Liver (tissue), 3 donors: ENCODE data around the gene HTR2A.

Experiments
- RAD21 ChIP-seq, 2 donors: IDR thresholded peaks; 2 replicates each; pipeline ENCODE4 v1.6.1; 2016; ENCODE audit warnings: antibody characterized with exemption in 2 of 2, mild to moderate bottlenecking in 2 of 2
- REST ChIP-seq: IDR thresholded peaks from 2 replicates; pipeline ENCODE4 v1.6.1; 2016; ENCODE audit warnings: antibody characterized with exemption, mild to moderate bottlenecking
- RXRA ChIP-seq, 2 donors: IDR thresholded peaks; 2 replicates each; pipeline ENCODE4 v1.6.1; 2017 to 2018; ENCODE audit warnings: antibody characterized with exemption in 2 of 2, mild to moderate bottlenecking in 1 of 2
- SP1 ChIP-seq: IDR thresholded peaks from 2 replicates; pipeline ENCODE4 v1.6.1; 2018; ENCODE audit warnings: antibody characterized with exemption, mild to moderate bottlenecking
- TF ChIP-seq, protein P1 (sequence below): IDR thresholded peaks from 2 replicates; pipeline ENCODE4 v1.6.1; 2016; ENCODE audit warnings: antibody characterized with exemption
- TF ChIP-seq, protein P2 (sequence below): fragments of 150-350 bp; IDR thresholded peaks from 2 replicates; pipeline ENCODE4 v1.5.1; 2017; ENCODE audit warnings: improper control_type of control experiment, low read depth, low read length; ENCODE audit not compliant: missing input control
- donor health status: healthy.
- donor health status: healthy.

- TF ChIP-seq, protein P1, sequence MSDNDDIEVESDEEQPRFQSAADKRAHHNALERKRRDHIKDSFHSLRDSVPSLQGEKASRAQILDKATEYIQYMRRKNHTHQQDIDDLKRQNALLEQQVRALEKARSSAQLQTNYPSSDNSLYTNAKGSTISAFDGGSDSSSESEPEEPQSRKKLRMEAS: no peak
- TF ChIP-seq, protein P2, sequence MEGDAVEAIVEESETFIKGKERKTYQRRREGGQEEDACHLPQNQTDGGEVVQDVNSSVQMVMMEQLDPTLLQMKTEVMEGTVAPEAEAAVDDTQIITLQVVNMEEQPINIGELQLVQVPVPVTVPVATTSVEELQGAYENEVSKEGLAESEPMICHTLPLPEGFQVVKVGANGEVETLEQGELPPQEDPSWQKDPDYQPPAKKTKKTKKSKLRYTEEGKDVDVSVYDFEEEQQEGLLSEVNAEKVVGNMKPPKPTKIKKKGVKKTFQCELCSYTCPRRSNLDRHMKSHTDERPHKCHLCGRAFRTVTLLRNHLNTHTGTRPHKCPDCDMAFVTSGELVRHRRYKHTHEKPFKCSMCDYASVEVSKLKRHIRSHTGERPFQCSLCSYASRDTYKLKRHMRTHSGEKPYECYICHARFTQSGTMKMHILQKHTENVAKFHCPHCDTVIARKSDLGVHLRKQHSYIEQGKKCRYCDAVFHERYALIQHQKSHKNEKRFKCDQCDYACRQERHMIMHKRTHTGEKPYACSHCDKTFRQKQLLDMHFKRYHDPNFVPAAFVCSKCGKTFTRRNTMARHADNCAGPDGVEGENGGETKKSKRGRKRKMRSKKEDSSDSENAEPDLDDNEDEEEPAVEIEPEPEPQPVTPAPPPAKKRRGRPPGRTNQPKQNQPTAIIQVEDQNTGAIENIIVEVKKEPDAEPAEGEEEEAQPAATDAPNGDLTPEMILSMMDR: no peak
- TF ChIP-seq SP1 (no peak), RXRA (IDR thresholded peaks at IDR 0.05) (no peak), REST (no peak), RAD21 (IDR thresholded peaks at IDR 0.05) (no peak)
Observed at GRCh38 chr13:46860722-46861121, 36.1 kb downstream of the HTR2A start.
